Chondrocyte (in vitro differentiated cells): ENCODE results near the gene GRM8. TPM values are rescaled to one million over a fixed set of nuclear protein-coding genes. Genes with fewer than 3 reads are reported as not detected.

ENCODE experiments used
- DNase-seq: peaks from one replicate; pipeline ENCODE4 v3.0.0; 2021; ENCODE audit warnings: mixed read lengths, low spot score
- H3K27ac Mint-ChIP-seq: one replicate; pipeline ENCODE4 v1.8.0; 2021; ENCODE audit warnings: mild to moderate bottlenecking, moderate library complexity, mixed read lengths; ENCODE audit not compliant: unreplicated experiment
- H3K27me3 Mint-ChIP-seq: 2 replicates; pipeline ENCODE4 v1.8.0; 2021; ENCODE audit warnings: low read depth, mixed read lengths
- H3K36me3 Mint-ChIP-seq: 2 replicates; pipeline ENCODE4 v1.8.0; 2021; ENCODE audit warnings: low read depth, mixed read lengths
- H3K4me1 Mint-ChIP-seq: 2 replicates; pipeline ENCODE4 v1.8.0; 2021; ENCODE audit warnings: low read depth, mild to moderate bottlenecking, mixed read lengths
- H3K4me3 Mint-ChIP-seq: one replicate; pipeline ENCODE4 v1.8.0; 2021; ENCODE audit warnings: mild to moderate bottlenecking, moderate library complexity, mixed read lengths; ENCODE audit not compliant: unreplicated experiment
- H3K9me3 Mint-ChIP-seq: 2 replicates; pipeline ENCODE4 v1.8.0; 2021; ENCODE audit warnings: low read depth, mixed read lengths
- microRNA-seq: library from miRNA; unstranded; fragments of <30 nt; microRNA quantifications from one replicate; pipeline ENCODE4 v1.2.0, GENCODE V29; 2020; ENCODE audit warnings: borderline number of aligned reads
- total RNA-seq: library from RNA; stranded (reverse); gene quantifications from 3 replicates; pipeline ENCODE4 v1.2.1, GENCODE V29; 2021
- TF ChIP-seq, protein P1 (sequence below): fragments of 200-600 bp; sonication (generic); IDR thresholded peaks from 2 replicates; pipeline ENCODE4 v1.5.0; 2021; ENCODE audit warnings: antibody characterized with exemption, mild to moderate bottlenecking, moderate library complexity

The GRM8 gene
- total RNA-seq, 1 donor from 2014 or later: not detected

DNA sequence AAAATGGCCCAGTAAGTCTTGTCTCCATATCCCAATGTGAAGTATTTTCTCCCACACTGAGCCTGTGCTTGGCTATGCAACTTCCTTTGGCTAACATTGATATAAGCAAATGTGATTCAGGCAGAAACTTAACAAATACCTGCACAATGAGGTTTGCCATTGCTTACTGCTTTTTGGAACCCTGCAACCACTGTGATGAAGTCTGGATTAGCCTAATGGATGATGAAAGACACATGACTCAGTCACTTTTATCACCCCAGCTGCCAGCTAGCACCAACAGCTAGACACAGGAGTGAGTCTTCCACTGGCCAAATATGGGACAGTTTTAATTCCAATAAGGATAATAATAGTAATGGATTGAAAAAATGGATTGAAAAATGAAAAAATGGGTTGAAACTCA lies 854.5 kb downstream of the GRM8 start:
- no peak overlapping the region for H3K27ac Mint-ChIP-seq
- TF ChIP-seq, protein P1, sequence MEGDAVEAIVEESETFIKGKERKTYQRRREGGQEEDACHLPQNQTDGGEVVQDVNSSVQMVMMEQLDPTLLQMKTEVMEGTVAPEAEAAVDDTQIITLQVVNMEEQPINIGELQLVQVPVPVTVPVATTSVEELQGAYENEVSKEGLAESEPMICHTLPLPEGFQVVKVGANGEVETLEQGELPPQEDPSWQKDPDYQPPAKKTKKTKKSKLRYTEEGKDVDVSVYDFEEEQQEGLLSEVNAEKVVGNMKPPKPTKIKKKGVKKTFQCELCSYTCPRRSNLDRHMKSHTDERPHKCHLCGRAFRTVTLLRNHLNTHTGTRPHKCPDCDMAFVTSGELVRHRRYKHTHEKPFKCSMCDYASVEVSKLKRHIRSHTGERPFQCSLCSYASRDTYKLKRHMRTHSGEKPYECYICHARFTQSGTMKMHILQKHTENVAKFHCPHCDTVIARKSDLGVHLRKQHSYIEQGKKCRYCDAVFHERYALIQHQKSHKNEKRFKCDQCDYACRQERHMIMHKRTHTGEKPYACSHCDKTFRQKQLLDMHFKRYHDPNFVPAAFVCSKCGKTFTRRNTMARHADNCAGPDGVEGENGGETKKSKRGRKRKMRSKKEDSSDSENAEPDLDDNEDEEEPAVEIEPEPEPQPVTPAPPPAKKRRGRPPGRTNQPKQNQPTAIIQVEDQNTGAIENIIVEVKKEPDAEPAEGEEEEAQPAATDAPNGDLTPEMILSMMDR: no peak
- H3K27me3 Mint-ChIP-seq: peaks cover 3% of the 10 kb centered on the region
- no peaks in the 10 kb centered on the region for H3K36me3 Mint-ChIP-seq
- no peak overlapping the region for H3K4me3 Mint-ChIP-seq
- no peaks in the 10 kb centered on the region for H3K9me3 Mint-ChIP-seq
- DNase-seq: no peak
- H3K4me1 Mint-ChIP-seq: no peaks in the 10 kb centered on the region

DNA sequence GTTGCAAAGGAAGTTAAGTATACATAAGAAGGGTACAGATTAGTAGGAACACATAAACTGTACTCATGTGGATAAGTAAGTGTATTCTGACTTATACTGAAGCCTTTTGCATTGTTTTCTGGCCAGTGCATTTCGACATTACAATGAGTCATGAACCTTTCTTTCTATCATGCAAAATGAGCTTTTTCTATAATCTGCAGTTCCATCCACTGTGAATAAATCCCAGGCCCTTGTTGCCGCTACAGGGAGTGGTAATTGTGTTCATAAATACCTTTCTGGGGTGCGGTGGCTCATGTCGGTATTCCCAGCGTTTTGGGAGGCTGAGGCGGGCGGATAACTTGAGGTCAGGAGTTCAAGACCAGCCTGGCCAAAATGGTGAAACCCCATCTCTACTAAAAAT lies 858.3 kb downstream of the GRM8 start:
- Mint-ChIP-seq H3K27ac (no peak overlapping the region), H3K27me3 (peaks cover 3% of the 10 kb centered on the region), H3K4me3 (no peak overlapping the region), H3K36me3 (no peaks in the 10 kb centered on the region), H3K4me1 (no peaks in the 10 kb centered on the region), H3K9me3 (peaks cover 2% of the 10 kb centered on the region)
- no peak for DNase-seq
- TF ChIP-seq, protein P1: no peak

Small RNA genes within 50 kb of the gene (microRNA-seq; reads per million reads assigned to microRNA genes)
- not detected for gene MIR592

Other genes starting within 250 kb of the GRM8 start
- gene ZNF800, start 139.8 kb upstream of the GRM8 start, total RNA-seq: 27.3 to 33.6 TPM (median 30.5 TPM) in 3 replicates